Measurements from ENCODE around the gene DOP1B.
A peak's percentile ranks its signal among the peaks of the same experiment; 100 is the strongest.

The DOP1B gene

DNA sequence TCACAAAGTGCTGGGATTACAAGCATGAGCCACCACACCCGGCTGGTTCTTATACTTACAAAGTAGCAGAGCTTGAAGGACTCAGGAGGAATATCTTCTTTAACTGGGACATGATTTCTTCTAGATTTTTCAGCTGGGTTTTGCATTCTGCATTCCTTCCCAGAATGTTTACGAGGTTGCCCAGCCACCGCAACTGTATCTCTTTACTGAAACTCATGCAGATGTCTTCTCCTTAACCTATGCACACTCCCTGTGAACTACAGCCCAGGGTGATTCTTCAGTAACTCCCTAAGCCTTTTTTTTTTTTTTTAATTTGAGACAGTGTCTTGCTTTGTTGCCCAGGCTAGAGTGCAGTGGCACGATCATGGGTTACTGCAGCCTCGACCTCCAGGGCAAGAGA, 8.7 kb upstream of the DOP1B start:
- POLR2A ChIA-PET, result no interaction called here
- TF ChIP-seq ARNT (IDR thresholded peaks at IDR 0.05) (no peak), NFRKB (IDR thresholded peaks at IDR 0.05) (no peak), TARDBP (IDR thresholded peaks at IDR 0.05) (no peak), LEF1 (IDR thresholded peaks at IDR 0.05; ENCODE audit: borderline replicate concordance) (no peak), CTBP1 (IDR thresholded peaks at IDR 0.05; ENCODE audit: borderline replicate concordance) (no peak), HDGF (IDR thresholded peaks at IDR 0.05; ENCODE audit: borderline replicate concordance) (no peak), BHLHE40 (IDR thresholded peaks at IDR 0.05; ENCODE audit: borderline replicate concordance) (no peak), FOXM1 (IDR thresholded peaks at IDR 0.05; ENCODE audit: borderline replicate concordance) (no peak), SP1 (IDR thresholded peaks at IDR 0.05) (no peak), SUZ12 (IDR thresholded peaks at IDR 0.05) (no peak), L3MBTL2 (conservative IDR thresholded peaks at IDR 0.05) (no peak), ELF4 (IDR thresholded peaks at IDR 0.05) (no peak), FOXK2 (IDR thresholded peaks at IDR 0.05) (no peak)
- TF ChIP-seq, protein P1, sequence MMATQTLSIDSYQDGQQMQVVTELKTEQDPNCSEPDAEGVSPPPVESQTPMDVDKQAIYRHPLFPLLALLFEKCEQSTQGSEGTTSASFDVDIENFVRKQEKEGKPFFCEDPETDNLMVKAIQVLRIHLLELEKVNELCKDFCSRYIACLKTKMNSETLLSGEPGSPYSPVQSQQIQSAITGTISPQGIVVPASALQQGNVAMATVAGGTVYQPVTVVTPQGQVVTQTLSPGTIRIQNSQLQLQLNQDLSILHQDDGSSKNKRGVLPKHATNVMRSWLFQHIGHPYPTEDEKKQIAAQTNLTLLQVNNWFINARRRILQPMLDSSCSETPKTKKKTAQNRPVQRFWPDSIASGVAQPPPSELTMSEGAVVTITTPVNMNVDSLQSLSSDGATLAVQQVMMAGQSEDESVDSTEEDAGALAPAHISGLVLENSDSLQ (IDR thresholded peaks at IDR 0.05), result no peak
- CTCF ChIA-PET, result no interaction called here
- DNase-seq (ENCODE audit: extremely low spot score), result no peak

DNA sequence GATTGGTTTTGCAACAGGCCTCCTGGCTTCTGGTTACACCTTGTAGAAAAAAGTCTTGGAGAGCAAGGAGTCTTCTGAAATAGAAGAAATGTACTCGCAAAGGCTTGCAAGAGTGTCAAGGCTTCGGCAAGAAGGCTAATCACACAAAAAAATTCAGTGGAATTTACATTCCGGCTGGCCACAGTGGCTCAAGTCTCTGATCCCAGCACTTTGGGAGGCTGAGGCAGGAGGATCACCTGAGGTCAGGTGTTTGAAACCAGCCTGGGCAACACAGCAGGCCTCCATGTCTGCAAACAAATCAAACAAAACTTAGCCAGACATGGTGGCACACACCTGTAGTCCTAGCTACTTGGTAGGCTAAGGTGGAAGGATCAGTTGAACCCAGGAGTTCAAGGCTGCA, 7.7 kb upstream of the DOP1B start:
- POLR2A ChIA-PET, result no interaction called here

DNA sequence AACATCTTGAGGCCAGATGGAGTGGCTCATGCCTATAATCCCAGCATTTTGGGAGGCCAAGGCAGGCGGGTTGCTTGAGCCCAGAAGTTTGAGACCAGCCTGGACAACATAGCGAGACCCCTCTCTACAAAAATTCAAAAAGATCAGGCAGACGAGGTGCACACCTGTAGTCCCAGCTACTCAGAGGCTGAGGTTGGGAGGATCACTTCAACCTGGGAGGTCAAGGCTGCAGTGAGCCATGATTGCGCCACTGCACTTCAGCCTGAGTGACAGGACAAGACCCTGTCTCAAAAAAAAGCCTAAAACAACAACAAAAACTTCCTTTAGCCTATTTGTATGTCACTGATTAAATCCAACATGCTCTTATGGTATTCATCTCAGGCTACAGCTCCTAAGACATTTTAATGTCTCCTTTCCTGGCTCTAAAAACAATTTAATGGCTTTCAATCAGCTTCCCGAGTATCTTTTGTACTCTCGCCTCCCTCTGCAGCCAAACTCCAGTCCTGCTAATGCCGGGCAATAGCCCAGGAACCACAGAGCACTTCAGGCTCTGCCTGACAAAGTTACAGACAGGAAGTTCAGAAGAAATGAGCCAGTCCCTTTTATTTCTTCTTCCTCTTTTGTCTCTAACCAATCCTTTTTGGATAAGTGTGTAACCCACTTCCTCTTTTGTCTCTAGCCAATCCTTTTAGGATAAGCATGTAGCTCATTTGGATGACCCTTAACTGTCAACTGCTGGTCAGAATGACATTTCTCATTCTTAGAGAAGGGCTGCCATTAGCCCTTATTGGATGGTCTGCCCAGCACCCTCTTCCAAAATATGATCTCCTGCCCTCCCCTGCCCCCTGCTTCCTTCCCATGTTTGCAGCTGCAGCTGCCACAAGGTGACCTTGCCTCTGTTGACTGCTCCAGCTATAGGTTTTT, 6.6 kb upstream of the DOP1B start:
- ChIA-PET CTCF (interaction anchor here (0.7 to 1.0 kb wide), 4 partner anchors 14 to 202 kb away, joined by 3 to 4 read pairs (median 3); no protein-coding TSS in a partner anchor), POLR2A (interaction anchor here (1.3 kb wide), 1 partner anchor 14 kb away, joined by 5 read pairs; no protein-coding TSS in a partner anchor)
- no peak for TF ChIP-seq NFRKB (IDR thresholded peaks at IDR 0.05)
- no peak for TF ChIP-seq SP1 (IDR thresholded peaks at IDR 0.05)
- no peak for TF ChIP-seq FOXA1 (IDR thresholded peaks at IDR 0.05)
- TF ChIP-seq SUZ12 (IDR thresholded peaks at IDR 0.05), result no peak
- TF ChIP-seq CTBP1 (IDR thresholded peaks at IDR 0.05; ENCODE audit: borderline replicate concordance), result no peak
- no peak for TF ChIP-seq HDGF (IDR thresholded peaks at IDR 0.05; ENCODE audit: borderline replicate concordance)
- no peak for TF ChIP-seq FOXK2 (IDR thresholded peaks at IDR 0.05)
- TF ChIP-seq L3MBTL2 (conservative IDR thresholded peaks at IDR 0.05), result no peak
- TF ChIP-seq ELF4 (IDR thresholded peaks at IDR 0.05), result no peak
- no peak for TF ChIP-seq TARDBP (IDR thresholded peaks at IDR 0.05)
- TF ChIP-seq ZNF384 (IDR thresholded peaks at IDR 0.05), result no peak
- no peak for TF ChIP-seq BHLHE40 (IDR thresholded peaks at IDR 0.05; ENCODE audit: borderline replicate concordance)
- no peak for TF ChIP-seq ARNT (IDR thresholded peaks at IDR 0.05)
- no peak for TF ChIP-seq LEF1 (IDR thresholded peaks at IDR 0.05; ENCODE audit: borderline replicate concordance)
- TF ChIP-seq, protein P1 (IDR thresholded peaks at IDR 0.05), result no peak
- no peak for DNase-seq (ENCODE audit: extremely low spot score)

More for the DNA sequence above, 7.7 kb upstream of the DOP1B start:
- DNase-seq (ENCODE audit: extremely low spot score), result no peak
- CTCF ChIA-PET, result interaction anchor here (0.9 to 1.0 kb wide), 2 partner anchors 13 to 204 kb away, joined by 3 to 4 read pairs; no protein-coding TSS in a partner anchor
- TF ChIP-seq ARNT (IDR thresholded peaks at IDR 0.05), result no peak
- TF ChIP-seq FOXA1 (IDR thresholded peaks at IDR 0.05), result no peak
- TF ChIP-seq HDGF (IDR thresholded peaks at IDR 0.05; ENCODE audit: borderline replicate concordance), result no peak
- TF ChIP-seq BHLHE40 (IDR thresholded peaks at IDR 0.05; ENCODE audit: borderline replicate concordance), result no peak
- TF ChIP-seq CTBP1 (IDR thresholded peaks at IDR 0.05; ENCODE audit: borderline replicate concordance), result no peak
- no peak for TF ChIP-seq NFRKB (IDR thresholded peaks at IDR 0.05)
- TF ChIP-seq L3MBTL2 (conservative IDR thresholded peaks at IDR 0.05), result no peak
- TF ChIP-seq FOXM1 (IDR thresholded peaks at IDR 0.05; ENCODE audit: borderline replicate concordance), result no peak
- TF ChIP-seq ZNF384 (IDR thresholded peaks at IDR 0.05), result no peak
- TF ChIP-seq ELF4 (IDR thresholded peaks at IDR 0.05), result no peak
- TF ChIP-seq SP1 (IDR thresholded peaks at IDR 0.05), result no peak
- TF ChIP-seq, protein P1 (IDR thresholded peaks at IDR 0.05), result no peak
- no peak for TF ChIP-seq FOXK2 (IDR thresholded peaks at IDR 0.05)
- no peak for TF ChIP-seq LEF1 (IDR thresholded peaks at IDR 0.05; ENCODE audit: borderline replicate concordance)
- no peak for TF ChIP-seq TARDBP (IDR thresholded peaks at IDR 0.05)
- TF ChIP-seq SUZ12 (IDR thresholded peaks at IDR 0.05), result no peak

DNA sequence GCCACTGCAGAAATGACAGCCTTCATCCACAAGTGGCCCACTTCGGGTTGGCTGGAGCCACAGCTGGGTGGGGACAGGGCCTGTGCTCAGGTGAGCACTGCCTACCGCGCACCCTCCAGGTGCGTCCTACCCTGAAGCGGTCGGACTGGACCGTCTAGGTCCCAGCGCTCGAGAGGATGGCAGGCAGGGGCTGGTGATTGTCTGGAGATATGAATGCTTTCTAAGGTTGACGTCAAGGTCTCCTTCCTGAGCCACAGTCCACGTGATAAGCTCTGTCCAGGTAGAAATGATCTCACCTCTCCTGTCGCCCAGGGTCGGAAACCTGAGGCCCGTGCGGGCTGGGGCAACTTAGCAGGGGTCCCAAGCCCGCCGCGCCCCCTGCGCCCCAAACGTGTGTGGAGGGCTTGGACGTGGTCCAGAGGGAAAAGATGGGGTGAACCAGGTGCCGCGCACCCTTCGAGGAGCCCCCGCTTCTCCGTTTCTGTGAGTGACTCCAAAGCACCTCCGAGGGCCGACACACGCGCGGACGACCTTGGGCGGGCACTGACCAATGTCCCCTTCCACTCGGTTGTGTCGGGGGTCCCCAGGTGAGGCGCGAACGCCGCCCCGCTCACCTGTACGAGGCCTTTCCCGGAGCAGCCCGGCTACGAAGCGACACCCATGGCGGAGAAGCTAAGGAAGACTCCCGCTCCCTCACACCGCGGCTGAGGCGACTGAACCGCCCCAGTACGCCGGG, 853 bp upstream of the DOP1B start:
- no peak for DNase-seq (ENCODE audit: extremely low spot score)
- ChIA-PET POLR2A (interaction anchor here (1.0 to 1.1 kb wide), 2 partner anchors 20 to 165 kb away, joined by 3 read pairs; partner anchors contain the start of gene CBR3), CTCF (interaction anchor here (0.6 kb wide), 2 partner anchors 17 to 48 kb away, joined by 3 to 5 read pairs; no protein-coding TSS in a partner anchor)
- TF ChIP-seq L3MBTL2 (conservative IDR thresholded peaks at IDR 0.05) (peak; percentile 48; the same call in 1 of the 2 replicates), FOXA1 (IDR thresholded peaks at IDR 0.05) (no peak)

DNA sequence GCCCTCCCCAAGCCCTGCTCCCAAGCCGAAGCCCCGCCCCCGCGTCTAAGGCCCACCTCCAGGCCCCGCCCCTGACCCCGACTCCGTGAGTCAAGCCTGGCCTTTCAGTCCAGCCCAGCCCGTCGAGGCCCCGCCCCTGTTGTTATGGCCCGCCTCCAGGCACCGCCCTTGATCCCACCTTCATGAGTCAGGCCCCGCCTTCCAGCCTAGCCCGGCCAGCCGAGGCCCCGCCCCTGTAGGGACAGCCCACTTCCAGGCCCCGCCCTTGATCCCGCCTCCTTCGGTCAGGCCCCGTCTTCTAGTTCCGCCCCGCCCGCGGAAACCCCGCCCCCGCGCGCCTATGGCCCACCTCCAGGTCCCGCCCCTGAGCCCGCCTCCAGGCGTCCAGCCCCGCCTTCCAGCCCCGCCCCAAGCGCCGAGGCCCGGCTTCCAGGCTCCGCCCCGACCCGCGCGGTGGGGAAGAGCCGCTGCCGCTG, 247 bp upstream of the DOP1B start:
- CTCF ChIA-PET, result interaction anchor here (0.6 kb wide), 2 partner anchors 18 to 48 kb away, joined by 3 to 5 read pairs; no protein-coding TSS in a partner anchor

More for the DNA sequence above, 247 bp upstream of the DOP1B start:
- no peak for TF ChIP-seq BHLHE40 (IDR thresholded peaks at IDR 0.05; ENCODE audit: borderline replicate concordance)
- TF ChIP-seq FOXK2 (IDR thresholded peaks at IDR 0.05), result no peak
- TF ChIP-seq SP1 (IDR thresholded peaks at IDR 0.05), result peak; percentile 50; the same call in 1 of the 2 replicates
- no peak for TF ChIP-seq CTBP1 (IDR thresholded peaks at IDR 0.05; ENCODE audit: borderline replicate concordance)
- peak; percentile 89 for TF ChIP-seq HDGF (IDR thresholded peaks at IDR 0.05; ENCODE audit: borderline replicate concordance)
- TF ChIP-seq NFRKB (IDR thresholded peaks at IDR 0.05), result no peak
- POLR2A ChIA-PET, result interaction anchor here (1.0 kb wide), 1 partner anchor 21 kb away, joined by 3 read pairs; the partner anchor contains the start of gene CBR3
- peak; percentile 100 for DNase-seq (ENCODE audit: extremely low spot score)

Data from HEK293T (cell line).